ENCODE data around the gene CAND1.

The CAND1 gene

DNA sequence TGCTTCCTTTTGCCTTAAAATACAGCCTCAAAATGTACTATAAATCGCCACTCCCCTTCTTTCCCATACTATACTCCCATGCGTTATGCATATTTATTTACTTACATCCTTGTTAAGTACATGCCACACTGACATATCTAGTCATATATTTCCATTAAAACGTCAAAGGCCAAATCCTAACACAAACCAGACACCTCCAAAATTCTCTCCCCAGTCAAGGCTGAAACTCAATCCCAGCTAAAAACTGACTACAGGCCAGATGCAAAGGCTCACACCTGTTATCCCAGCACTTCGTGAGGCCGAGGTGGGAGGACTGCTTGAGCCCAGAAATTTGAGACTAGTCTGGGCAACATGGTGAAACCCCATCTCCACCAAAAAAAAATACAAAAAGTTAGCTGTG lies 5.7 kb upstream of the CAND1 start:
- ChIA-PET POLR2A (no interaction called here), CTCF (interaction anchor here (1.8 kb wide), 1 partner anchor 102 kb away, joined by 3 read pairs; no protein-coding TSS in a partner anchor)
- TF ChIP-seq, protein P1, sequence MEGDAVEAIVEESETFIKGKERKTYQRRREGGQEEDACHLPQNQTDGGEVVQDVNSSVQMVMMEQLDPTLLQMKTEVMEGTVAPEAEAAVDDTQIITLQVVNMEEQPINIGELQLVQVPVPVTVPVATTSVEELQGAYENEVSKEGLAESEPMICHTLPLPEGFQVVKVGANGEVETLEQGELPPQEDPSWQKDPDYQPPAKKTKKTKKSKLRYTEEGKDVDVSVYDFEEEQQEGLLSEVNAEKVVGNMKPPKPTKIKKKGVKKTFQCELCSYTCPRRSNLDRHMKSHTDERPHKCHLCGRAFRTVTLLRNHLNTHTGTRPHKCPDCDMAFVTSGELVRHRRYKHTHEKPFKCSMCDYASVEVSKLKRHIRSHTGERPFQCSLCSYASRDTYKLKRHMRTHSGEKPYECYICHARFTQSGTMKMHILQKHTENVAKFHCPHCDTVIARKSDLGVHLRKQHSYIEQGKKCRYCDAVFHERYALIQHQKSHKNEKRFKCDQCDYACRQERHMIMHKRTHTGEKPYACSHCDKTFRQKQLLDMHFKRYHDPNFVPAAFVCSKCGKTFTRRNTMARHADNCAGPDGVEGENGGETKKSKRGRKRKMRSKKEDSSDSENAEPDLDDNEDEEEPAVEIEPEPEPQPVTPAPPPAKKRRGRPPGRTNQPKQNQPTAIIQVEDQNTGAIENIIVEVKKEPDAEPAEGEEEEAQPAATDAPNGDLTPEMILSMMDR (IDR thresholded peaks at IDR 0.05; ENCODE audit: control extremely low read depth, extremely low read depth, low read depth, missing control alignments): no peak
- no peak for DNase-seq (ENCODE audit: extremely low spot score)

DNA sequence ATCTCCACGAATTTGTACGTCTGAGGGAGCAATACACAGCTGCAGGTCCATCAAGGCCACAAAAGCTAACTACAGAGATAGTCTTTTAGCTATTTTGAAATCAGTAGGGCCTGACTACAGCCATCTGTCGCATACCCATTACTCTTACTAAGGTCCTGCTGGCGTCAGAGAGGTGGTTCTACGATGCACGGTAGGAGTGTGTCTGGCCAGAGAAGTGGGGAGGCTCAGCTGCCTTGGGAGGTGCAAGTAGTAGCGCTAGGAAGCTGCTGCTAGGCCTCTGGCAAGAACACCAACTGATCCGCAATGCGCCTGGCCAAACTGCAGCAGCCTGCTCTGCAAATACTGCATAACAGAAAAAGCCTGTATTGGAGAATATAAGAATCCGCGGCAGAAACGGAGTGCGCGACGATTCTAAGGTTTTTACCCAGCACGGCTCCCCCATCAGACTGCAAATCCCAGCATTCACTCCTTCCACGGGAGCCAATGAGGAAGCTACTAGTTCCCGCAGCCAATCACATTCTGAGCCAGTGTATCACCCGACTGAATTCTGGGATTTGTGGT lies 743 bp upstream of the CAND1 start:
- ChIA-PET POLR2A (interaction anchor here (0.6 to 1.2 kb wide), 2 partner anchors 19 to 25 kb away, joined by 3 to 9 read pairs; no protein-coding TSS in a partner anchor), CTCF (interaction anchor here (1.0 to 2.8 kb wide), 8 partner anchors 10 to 88 kb away, joined by 3 to 11 read pairs (median 4); no protein-coding TSS in a partner anchor)
- DNase-seq (ENCODE audit: extremely low spot score): peak; percentile 90
- TF ChIP-seq, protein P1 (IDR thresholded peaks at IDR 0.05; ENCODE audit: control extremely low read depth, extremely low read depth, low read depth, missing control alignments): no peak

DNA sequence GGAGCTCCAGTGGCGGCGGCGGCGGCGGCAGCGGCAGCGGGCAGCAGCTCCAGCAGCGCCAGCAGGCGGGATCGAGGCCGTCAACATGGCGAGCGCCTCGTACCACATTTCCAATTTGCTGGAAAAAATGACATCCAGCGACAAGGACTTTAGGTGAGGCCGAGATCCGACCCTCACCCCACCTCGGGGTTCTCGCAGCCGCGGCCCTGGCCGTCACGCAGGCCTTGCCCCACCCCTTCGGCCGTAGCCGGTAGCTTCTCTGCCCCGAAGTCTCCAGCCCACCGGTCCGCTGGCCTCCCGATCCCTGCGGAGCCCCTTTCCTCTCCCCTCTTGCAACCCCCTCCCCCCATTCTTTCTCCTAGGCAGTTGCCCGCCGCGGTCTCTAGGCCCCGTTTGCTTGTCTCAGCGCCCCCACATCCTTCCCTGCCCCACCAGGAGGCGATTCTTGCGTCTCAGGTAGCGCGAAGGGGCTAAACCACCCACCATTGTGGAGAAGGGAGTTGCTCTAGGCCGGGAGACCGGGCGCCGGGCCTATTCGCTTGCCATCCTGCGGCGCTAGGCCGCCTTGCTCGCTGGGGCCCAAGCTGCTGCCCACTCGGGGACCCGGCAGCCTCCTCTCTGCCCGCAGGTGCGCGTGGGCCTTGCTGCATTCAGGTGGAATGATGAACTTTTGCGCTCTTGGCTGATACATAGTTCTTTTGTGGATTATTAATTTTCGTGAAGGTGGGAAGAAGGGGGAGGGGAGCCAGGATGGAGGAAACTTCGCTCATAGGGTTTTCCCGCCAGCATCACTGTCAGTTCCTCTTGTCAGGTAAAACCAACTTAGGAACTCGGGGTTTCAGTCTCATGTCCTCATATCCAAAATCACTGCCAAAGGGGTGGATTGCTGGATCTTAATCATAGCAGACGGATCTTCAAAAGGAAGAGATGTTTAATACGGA lies 745 bp downstream of the CAND1 start:
- TF ChIP-seq, protein P1 (IDR thresholded peaks at IDR 0.05; ENCODE audit: control extremely low read depth, extremely low read depth, low read depth, missing control alignments): no peak
- ChIA-PET POLR2A (interaction anchor here (1.3 kb wide), 1 partner anchor 9 kb away, joined by 5 read pairs; no protein-coding TSS in a partner anchor), CTCF (interaction anchor here (0.9 to 2.8 kb wide), 6 partner anchors 9 to 108 kb away, joined by 3 to 11 read pairs (median 5); no protein-coding TSS in a partner anchor)
- peak; percentile 27 for DNase-seq (ENCODE audit: extremely low spot score)

DNA sequence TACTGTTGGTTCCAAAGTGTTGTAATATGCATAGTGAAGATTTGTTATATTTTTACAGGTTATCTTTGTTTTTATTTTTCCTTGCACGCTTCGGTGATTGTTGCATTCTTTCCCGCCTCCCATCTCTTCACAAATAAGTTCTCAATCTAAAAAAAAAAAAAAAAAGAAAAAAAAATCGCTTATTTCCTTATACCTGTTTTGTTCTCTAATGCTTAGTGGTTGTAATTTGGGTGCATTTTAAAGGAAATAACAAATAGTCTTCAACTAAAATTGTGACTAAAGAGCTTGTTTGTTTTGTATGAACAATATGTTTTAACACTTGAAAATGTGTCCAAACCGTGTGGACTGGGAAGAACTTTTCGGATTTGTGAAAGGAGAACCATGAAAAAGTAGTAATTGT lies 1.5 kb downstream of the CAND1 start:
- TF ChIP-seq, protein P1 (IDR thresholded peaks at IDR 0.05; ENCODE audit: control extremely low read depth, extremely low read depth, low read depth, missing control alignments): no peak
- POLR2A ChIA-PET: no interaction called here
- CTCF ChIA-PET: interaction anchor here (0.9 to 1.5 kb wide), 2 partner anchors 34 to 109 kb away, joined by 3 to 4 read pairs; no protein-coding TSS in a partner anchor
- no peak for DNase-seq (ENCODE audit: extremely low spot score)

DNA sequence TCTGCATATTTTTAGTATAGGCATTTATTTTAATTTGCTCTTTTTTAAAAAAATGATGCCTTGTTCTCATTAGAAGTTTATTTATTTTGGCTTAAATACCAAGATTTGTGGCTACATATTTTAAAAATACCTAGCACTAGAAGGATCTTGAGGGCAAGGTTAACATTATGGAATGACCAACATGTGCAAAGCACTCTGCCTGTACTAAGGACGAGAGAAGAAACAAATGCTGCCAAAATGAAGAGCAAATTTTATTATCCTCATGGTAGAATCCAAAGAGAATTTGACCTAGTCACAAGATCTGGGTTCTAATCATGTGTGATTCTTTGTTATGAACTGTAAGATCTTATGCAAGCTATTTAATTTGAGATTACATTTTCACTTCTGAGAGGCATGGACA lies 2.8 kb downstream of the CAND1 start:
- no peak for DNase-seq (ENCODE audit: extremely low spot score)
- TF ChIP-seq, protein P1 (IDR thresholded peaks at IDR 0.05; ENCODE audit: control extremely low read depth, extremely low read depth, low read depth, missing control alignments): no peak
- POLR2A ChIA-PET: no interaction called here
- CTCF ChIA-PET: no interaction called here

DNA sequence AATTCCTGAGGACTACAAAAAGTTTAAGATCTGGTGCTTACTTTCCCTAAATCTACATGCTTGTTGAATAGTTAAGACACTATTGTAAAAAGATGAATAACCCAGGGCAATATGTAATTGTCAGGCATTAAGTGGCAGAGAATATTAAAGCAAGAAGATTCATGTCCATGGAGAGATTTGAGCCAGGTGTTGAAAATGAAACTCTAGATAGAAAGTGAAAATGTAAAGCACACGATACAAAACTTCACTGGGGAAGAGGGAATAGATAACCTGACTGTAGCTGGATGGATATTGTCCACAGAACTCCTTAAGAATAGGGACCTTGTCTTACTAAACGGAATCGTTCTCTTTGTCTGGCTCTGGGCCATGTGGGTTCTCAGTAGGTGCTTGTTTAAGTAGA lies 5.0 kb downstream of the CAND1 start:
- TF ChIP-seq, protein P1 (IDR thresholded peaks at IDR 0.05; ENCODE audit: control extremely low read depth, extremely low read depth, low read depth, missing control alignments): no peak
- ChIA-PET CTCF (interaction anchor here (1.0 kb wide), 1 partner anchor 31 kb away, joined by 3 read pairs; no protein-coding TSS in a partner anchor), POLR2A (no interaction called here)
- DNase-seq (ENCODE audit: extremely low spot score): peak; percentile 29
